GM18951 (cell line): Measurements from ENCODE around the gene ST3GAL6.
A peak's percentile ranks its signal among the peaks of the same experiment; 100 is the strongest.

Experiments used
- POLR2A ChIP-seq: IDR thresholded peaks from 4 replicates; pipeline ENCODE4 v1.6.1; 2011; ENCODE audit warnings: mild to moderate bottlenecking; ENCODE audit not compliant: insufficient read length, insufficient read depth; ENCODE audit errors: extremely low read depth
- in situ Hi-C: fragments of 300-500 bp; cut with MboI; formaldehyde crosslinking; loops from one replicate; pipeline ENCODE4 v1.12.0; 2022; ENCODE audit warnings: low sequenced_read_pairs, mixed read lengths, inconsistent platforms; ENCODE audit not compliant: unreplicated experiment

ST3GAL6 gene

GRCh38 chr3:98763076-98763475 lies at the start of gene ST3GAL6:
Gene ST3GAL6, plus strand, starts transcription at chr3:98763340. Its CDS starts 5,101 bp downstream, at chr3:98768441.
- in situ Hi-C loops = no loop called here
- no peak for TF ChIP-seq POLR2A

- in situ Hi-C loops = no loop called here
- no peak for TF ChIP-seq POLR2A
These were observed 49.2 kb upstream of the ST3GAL6 start for GRCh38 chr3:98713984-98714383.

- TF ChIP-seq POLR2A = no peak
- in situ Hi-C loops = no loop called here
These were observed 45.6 kb upstream of the ST3GAL6 start for GRCh38 chr3:98717584-98717983.

GRCh38 chr3:98718730-98719129 lies 44.4 kb upstream of the ST3GAL6 start:
- in situ Hi-C loops = no loop called here
- TF ChIP-seq POLR2A = no peak

GRCh38 chr3:98721776-98722175 lies 41.4 kb upstream of the ST3GAL6 start:
- TF ChIP-seq POLR2A = no peak
- in situ Hi-C loops = no loop called here

GRCh38 chr3:98722389-98722788 lies 40.8 kb upstream of the ST3GAL6 start:
- in situ Hi-C loops = no loop called here
- TF ChIP-seq POLR2A = no peak

- in situ Hi-C loops = no loop called here
- no peak for TF ChIP-seq POLR2A
These were observed 37.8 kb upstream of the ST3GAL6 start for GRCh38 chr3:98725352-98725751.

- no peak for TF ChIP-seq POLR2A
- in situ Hi-C loops = no loop called here
These were observed 37.1 kb upstream of the ST3GAL6 start for GRCh38 chr3:98726084-98726483.

- TF ChIP-seq POLR2A = no peak
- in situ Hi-C loops = no loop called here
These were observed 35.5 kb upstream of the ST3GAL6 start for GRCh38 chr3:98727638-98728037.

GRCh38 chr3:98728672-98729071 lies 34.5 kb upstream of the ST3GAL6 start:
- no peak for TF ChIP-seq POLR2A
- in situ Hi-C loops = no loop called here

- TF ChIP-seq POLR2A = no peak
- in situ Hi-C loops = no loop called here
These were observed 32.8 kb upstream of the ST3GAL6 start for GRCh38 chr3:98730338-98730737.

GRCh38 chr3:98730886-98731537 lies 32.1 kb upstream of the ST3GAL6 start:
- TF ChIP-seq POLR2A = no peak
- in situ Hi-C loops = no loop called here

GRCh38 chr3:98731720-98732285 lies 31.3 kb upstream of the ST3GAL6 start:
- in situ Hi-C loops = no loop called here
- no peak for TF ChIP-seq POLR2A

- TF ChIP-seq POLR2A = peak; percentile 53
- in situ Hi-C loops = no loop called here
These were observed 30.7 kb upstream of the ST3GAL6 start for GRCh38 chr3:98732286-98733052.
